Stimulated activated CD4-positive, alpha-beta T cell treated with anti-CD3 and anti-CD28 coated beads, TNF-alpha, amount 100 ng/mL, for 48 hours (primary cell): Measurements from ENCODE around the gene B4GALNT4.
"Not testable (repeated sequence)": the region's sequence is repeated elsewhere in the genome, so short reads cannot be mapped to it uniquely, and the experiment has no call there.

Experiments
- DNase-seq, 3 donors: peaks; one replicate each; pipeline ENCODE4 v3.0.0-alpha.2; 2020; ENCODE audit warnings: low read depth in 3 of 3

Gene B4GALNT4

GRCh38 chr11:375065-376025, 6.0 kb downstream of the B4GALNT4 start:
- no peak for DNase-seq

- DNase-seq: no peak
Observed at GRCh38 chr11:376531-377173, 7.4 kb downstream of the B4GALNT4 start.

GRCh38 chr11:377174-377865, 8.0 kb downstream of the B4GALNT4 start:
- DNase-seq: no peak

- no peak for DNase-seq
Observed at GRCh38 chr11:377883-378500, 8.7 kb downstream of the B4GALNT4 start.

GRCh38 chr11:379205-380094, 10.2 kb downstream of the B4GALNT4 start:
- no peak for DNase-seq

- DNase-seq: no peak
Observed at GRCh38 chr11:380095-380480, 10.8 kb downstream of the B4GALNT4 start.

- no peak for DNase-seq
Observed at GRCh38 chr11:380491-380890, 11.2 kb downstream of the B4GALNT4 start.

- no peak for DNase-seq
Observed at GRCh38 chr11:380996-381395, 11.7 kb downstream of the B4GALNT4 start.

- no peak for DNase-seq
Observed at GRCh38 chr11:381501-382072, 12.3 kb downstream of the B4GALNT4 start.

GRCh38 chr11:382081-382629, 12.9 kb downstream of the B4GALNT4 start:
- no peak for DNase-seq

GRCh38 chr11:383431-383830, 14.1 kb downstream of the B4GALNT4 start:
- no peak for DNase-seq

GRCh38 chr11:384511-384910, 15.2 kb downstream of the B4GALNT4 start:
- DNase-seq: no peak

- no peak for DNase-seq
Observed at GRCh38 chr11:385594-386351, 16.5 kb downstream of the B4GALNT4 start.

GRCh38 chr11:386483-386882, 17.2 kb downstream of the B4GALNT4 start:
- DNase-seq: no peak

- no peak for DNase-seq
Observed at GRCh38 chr11:387193-387793, 18.0 kb downstream of the B4GALNT4 start.

- DNase-seq: not testable (repeated sequence)
Observed at GRCh38 chr11:389369-389768, 20.1 kb downstream of the B4GALNT4 start.

GRCh38 chr11:390175-390574, 20.9 kb downstream of the B4GALNT4 start:
- DNase-seq: no peak

GRCh38 chr11:391117-392017, 22.1 kb downstream of the B4GALNT4 start:
- DNase-seq: no peak
